IPS-NIHi11 (cell line): Measurements from ENCODE around the gene RHBDD1.

Source experiments
- DNase-seq: peaks from one replicate; pipeline ENCODE4 v3.0.0; 2012; ENCODE audit warnings: mixed read lengths, low spot score

The RHBDD1 gene

GRCh38 chr2:226916669-226917068 lies 80.8 kb downstream of the RHBDD1 start:
- no peak for DNase-seq

DNA sequence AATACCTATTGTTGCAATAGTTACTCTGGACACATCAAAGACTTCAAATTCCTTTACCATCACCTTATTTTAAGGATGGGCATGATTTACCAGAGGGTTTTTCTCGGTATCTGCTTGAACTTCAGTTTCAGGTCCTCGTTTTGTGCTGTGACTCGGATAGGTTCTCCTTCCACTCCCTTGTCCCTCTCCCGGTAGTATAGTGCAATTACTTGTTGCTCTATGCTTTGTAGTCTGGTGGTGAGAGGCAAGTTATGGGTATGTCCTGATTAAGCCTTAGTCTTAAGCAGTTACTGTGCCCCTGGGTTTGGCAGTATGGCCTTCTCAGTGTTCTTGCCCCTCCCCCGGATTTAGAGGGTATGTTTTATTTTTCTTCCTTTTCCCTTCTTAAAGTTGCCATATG lies 96.6 kb downstream of the RHBDD1 start:
- DNase-seq, result no peak

DNA sequence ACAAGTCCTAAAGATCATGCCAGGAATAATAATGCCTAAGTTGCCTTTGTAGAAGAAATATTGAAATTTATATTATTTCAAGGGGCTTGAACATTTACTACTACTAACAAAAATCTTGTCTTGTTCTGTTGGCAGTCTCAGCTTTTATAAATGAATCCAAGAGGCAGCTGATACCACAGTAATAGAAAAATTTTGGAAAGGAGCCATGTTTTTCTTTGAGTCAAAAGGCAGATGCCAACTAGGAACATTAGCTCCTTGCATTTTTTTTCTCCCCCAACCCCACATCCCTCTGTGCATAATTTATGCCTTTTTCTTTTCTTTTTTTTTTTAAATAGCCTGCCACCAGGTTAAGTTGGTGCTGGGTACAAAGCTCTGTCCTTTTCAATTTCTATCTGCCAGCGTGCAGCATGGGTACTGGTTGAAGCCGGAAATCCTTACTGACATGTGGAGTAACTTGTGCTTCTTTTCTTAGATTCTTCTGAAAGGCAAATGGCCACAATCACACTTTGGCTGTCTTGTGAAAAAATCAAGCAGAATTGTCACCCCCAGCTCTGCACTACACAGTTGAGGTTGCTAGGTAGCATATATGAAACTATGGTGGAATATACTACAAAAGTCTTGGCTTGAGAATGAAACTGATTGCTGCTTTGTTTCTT lies 98.8 kb downstream of the RHBDD1 start:
- DNase-seq, result no peak

DNA sequence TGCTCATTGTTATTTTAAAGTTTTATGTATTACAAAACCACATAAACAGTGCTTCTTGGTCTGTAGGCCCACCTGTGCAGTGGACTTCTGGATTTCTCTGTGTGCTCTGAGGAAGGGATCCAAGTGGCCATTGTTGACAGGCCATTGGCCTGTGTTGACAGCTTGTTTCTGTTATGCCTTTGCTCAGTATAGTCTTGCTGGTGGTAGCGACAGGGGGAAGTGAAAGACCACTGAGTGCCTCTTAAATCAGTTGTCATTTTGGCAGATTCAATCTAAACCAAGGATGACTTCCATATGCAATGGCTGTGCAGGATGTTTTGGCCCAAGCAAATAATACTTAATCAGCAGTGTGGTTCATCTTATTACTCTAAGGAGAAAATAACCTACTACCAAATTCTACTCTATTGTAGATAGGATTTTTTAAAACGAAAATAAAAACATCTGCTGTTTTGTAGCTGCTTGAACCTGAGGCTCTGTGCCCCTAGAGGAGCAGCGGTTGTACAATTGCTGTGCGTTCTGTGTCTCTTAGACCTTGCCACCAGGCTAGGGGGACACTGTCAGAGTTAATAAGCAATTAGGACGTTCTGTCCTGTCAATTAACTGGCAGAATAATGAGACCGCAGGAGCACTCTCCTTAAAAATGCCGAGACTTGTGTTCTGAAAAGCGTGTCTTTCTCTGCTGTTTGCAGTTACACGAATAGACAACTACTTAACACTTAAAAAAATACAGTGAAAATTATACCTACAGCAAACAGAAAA lies 108.2 kb downstream of the RHBDD1 start:
- DNase-seq, result no peak

- no peak for DNase-seq
These were observed 117.4 kb downstream of the RHBDD1 start for GRCh38 chr2:226953206-226953605.

DNA sequence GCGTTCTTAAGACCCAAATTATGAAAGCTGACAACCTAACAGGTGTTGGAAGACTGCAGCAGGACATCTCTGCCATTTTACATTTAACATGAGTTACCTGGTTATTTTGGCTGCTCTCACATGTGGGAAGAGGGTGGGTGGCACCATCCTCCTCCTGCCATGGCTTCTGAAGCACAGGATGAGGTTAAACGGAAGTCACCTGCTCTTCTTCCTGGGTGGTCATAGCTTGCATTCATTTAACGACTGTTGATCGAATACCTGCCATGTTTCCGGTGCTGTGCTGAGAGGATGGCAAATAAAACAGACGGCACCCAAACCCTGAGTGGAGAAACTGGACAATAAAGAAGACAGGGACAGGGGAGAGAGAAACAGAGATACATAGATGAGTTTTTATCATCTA lies 118.0 kb downstream of the RHBDD1 start:
- no peak for DNase-seq

DNA sequence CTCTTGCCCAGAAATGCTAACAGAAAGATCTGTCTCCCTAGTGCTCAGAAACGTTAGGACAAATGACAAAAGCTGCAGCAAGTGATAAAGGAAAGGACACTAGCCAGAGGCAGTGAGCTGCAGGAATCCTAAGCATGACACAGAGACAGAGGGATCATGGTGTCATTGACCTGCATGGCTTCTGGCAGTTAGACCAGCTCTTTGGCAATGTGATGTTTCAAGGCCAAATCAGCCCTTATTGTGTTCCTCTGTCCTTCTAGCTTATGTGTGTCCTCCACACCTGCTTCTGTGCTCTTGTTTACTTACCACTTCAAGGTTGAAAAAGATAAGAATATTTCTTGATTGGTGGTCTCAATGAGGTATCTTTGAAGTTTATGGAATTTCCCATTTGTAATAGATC lies 120.8 kb downstream of the RHBDD1 start:
- no peak for DNase-seq

DNA sequence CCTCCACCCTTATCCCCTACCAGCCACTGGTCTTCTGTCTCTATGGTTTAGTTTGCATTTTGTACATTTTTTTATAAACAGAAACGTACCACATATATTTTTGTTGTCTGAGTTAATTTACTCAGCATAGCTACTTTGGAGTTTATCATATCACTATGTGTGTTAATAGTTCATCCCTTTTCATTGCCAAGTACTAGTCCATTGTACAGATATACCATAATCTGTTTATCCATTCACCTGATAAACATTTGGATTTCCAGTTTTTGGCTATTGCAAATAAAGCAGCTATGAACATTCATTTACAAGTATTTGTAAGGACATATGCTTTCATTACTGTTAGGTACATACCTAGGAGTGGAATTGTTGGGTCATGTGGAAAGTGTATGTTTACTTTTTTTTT lies 123.6 kb downstream of the RHBDD1 start:
- DNase-seq, result no peak

DNA sequence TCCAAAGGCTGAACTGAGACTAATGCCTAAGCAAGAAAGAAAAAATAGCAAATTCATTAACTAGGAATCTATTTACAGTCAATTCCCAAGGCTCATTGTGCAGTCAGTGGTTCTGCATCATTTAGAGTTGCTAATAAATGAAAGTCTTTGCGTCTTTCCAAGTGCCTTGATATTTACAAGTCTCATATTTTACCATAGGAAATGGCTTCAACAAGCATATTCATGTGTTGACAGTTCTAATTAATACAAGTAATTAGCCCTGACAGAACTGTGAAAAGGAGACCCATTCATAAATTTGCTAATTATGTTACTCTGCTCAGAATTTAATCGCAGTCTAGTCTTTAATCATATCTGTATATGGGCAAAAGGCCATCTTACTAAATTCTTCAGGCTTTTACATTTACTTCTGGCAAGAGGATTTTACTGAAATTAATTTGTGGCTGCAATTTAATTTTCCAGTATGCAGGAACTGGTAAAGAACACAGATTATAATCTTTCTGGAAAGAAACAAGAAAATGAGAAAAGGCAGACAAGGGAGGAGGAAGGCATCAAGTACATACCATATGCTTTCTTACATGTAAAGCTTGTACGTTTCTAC lies 126.4 kb downstream of the RHBDD1 start:
- DNase-seq, result no peak

GRCh38 chr2:226963528-226963927 lies 127.7 kb downstream of the RHBDD1 start:
- no peak for DNase-seq

DNA sequence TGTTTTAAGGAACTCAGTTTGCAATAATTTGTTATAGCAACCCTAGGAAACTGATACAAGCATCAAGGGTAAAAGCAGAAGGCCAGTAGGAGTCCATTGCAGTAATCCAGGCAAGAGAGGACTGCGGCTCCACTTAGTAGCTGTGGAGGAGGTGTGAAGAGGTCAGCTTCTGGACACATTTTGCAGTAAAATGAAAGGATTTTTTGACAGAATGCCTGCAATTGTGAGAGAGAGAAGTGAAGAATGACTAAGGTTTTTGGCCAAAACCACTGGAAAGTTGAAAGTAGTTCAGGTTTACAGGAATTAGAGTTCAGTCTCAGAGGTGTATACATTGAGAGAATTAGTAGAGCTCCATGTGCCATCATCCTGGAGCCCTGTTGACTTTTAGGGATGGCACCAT lies 129.5 kb downstream of the RHBDD1 start:
- DNase-seq, result no peak

DNA sequence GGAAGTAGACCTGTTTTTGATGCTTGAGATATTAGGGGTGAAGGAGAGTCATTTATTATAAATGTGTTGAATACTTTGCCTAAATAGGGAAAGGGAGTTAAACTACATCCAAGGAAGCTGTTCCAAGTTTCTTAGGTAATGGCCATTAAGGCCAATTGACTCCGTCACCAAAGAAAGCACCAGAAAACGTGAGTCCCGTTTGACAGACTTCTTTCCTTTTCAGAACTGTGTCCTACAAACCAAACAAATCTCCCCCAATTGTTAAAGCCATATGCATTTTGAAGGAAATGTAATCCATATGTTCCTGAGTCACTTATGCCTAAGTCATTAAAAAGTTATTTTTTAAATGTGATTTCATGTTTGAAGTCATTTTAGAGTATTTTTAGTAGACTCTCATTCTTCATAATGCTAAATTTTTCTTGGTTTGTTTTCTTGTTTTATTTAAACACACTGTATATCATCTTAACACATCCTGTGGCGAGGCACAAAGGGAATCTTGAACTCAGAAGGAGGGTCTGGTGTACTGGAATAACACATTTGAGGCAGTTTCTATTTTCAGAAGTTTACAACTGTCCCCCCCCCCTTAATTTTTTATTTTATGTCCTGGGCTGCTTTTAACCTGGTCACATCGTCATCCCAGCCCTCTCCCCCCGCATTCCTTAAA lies 133.7 kb downstream of the RHBDD1 start:
- DNase-seq, result no peak

DNA sequence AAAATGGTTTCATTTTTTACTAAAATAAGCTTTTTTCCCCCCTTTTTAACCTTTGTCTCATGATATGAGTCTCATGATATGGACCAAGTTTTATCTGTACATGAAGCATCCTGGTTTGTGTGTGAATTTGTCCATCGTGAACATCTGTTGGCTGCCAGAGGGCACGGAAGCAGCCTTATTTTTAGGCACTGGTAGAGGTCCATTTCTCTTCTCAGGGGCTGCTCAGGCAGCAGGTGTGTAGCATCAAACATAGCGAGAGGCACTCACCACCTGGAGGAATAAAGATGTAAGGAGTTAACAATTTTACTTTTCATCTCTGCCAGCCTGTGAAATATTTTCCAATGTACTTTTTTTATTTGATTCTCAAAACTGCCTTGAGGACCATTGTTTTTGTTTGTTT lies 134.5 kb downstream of the RHBDD1 start:
- no peak for DNase-seq

DNA sequence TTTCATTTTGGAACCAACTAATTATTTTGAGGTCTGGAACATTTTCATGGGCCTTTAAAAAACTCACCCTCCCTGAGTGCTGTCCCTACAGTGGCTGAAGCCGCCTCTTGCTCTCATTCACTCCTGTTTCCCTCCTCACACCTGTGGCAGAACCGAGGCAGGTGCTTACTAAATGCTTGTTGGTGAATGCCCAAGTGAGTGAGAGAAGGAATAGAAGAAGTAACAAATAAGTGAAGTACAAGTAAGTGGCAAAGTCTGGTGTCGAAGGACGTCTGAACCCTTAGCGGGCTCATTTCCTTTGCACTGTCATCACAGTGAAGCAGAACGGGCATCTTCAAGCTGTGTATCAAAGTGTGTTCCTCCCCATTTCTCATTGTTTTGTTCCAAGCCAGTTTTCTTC lies 135.2 kb downstream of the RHBDD1 start:
- no peak for DNase-seq

GRCh38 chr2:226971770-226972169 lies 135.9 kb downstream of the RHBDD1 start:
- DNase-seq, result no peak

- no peak for DNase-seq
These were observed 138.0 kb downstream of the RHBDD1 start for GRCh38 chr2:226973816-226974215.

GRCh38 chr2:226977775-226978190 lies 141.9 kb downstream of the RHBDD1 start:
- DNase-seq, result no peak

DNA sequence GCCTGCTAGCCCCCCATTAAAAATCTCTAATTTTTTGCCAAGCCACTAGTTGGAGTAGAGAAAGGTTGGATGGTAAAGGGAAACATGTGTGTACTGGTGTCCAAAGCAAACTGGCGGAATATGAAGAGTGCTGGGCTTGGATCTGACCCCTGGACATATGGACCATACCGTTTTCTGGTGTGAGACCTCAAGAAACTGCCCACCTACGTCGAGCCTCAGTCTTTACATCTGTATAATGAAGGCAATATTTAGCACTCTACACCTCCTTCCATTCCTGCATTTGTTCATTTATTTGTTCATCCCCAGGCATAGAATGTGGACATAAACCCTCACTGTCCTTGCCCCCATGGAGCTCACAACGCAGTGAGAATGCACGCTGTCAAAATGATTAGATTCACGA lies 142.4 kb downstream of the RHBDD1 start:
- DNase-seq, result no peak

- DNase-seq, result peak; percentile 14
These were observed 143.2 kb downstream of the RHBDD1 start for GRCh38 chr2:226979004-226979403.

DNA sequence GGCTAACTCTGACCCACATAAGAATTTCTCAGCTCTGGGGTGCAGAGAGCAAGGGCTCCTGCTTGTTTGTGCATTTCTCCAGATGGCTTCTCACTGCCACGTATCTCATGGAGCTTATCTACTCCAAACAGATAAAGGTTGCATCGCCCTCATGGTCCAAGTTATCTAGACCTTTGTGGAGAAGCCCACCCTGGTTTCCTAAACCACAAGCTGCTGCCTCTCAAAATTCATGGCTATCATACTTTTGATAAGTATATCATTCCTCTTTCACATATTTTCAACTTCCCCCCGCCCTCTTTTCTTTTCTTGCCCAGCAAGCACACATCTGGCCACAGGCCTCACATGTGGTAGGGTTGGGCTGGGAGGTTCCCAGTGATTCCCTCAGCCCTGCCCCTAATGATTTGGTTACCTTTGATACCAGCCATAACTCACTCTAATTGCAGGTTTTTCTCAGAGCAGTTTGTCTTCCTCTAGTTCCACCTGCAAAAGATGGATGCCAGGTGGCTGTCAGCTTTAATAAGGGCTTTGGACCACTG lies 146.0 kb downstream of the RHBDD1 start:
- no peak for DNase-seq

- no peak for DNase-seq
These were observed 148.3 kb downstream of the RHBDD1 start for GRCh38 chr2:226983895-226984749.
